ENCODE results near the gene NDST4. TPM values are rescaled to one million over a fixed set of nuclear protein-coding genes. Genes with fewer than 3 reads are reported as not detected.

The NDST4 gene
- total RNA-seq, 1 donor: not detected

GRCh38 chr4:115145393-115146160 lies 32.2 kb upstream of the NDST4 start:
- no peak for TF ChIP-seq CTCF (IDR thresholded peaks at IDR 0.05; ENCODE audit: insufficient read depth, low read depth, low read length)
- H3K4me3 ChIP-seq (ENCODE audit: low read depth, low read length): no peak overlapping the region
- peak; percentile 1 for DNase-seq (ENCODE audit: low read depth)

- H3K4me3 ChIP-seq (ENCODE audit: low read depth, low read length): no peak overlapping the region
- DNase-seq (ENCODE audit: low read depth): no peak
- TF ChIP-seq CTCF (IDR thresholded peaks at IDR 0.05; ENCODE audit: insufficient read depth, low read depth, low read length): no peak
Observed at GRCh38 chr4:115128037-115128436, 14.6 kb upstream of the NDST4 start.

GRCh38 chr4:115126491-115126890 lies 13.1 kb upstream of the NDST4 start:
- DNase-seq (ENCODE audit: low read depth): no peak
- TF ChIP-seq CTCF (IDR thresholded peaks at IDR 0.05; ENCODE audit: insufficient read depth, low read depth, low read length): no peak
- no peak overlapping the region for H3K4me3 ChIP-seq (ENCODE audit: low read depth, low read length)

- no peak for TF ChIP-seq CTCF (IDR thresholded peaks at IDR 0.05; ENCODE audit: insufficient read depth, low read depth, low read length)
- DNase-seq (ENCODE audit: low read depth): no peak
- no peak overlapping the region for H3K4me3 ChIP-seq (ENCODE audit: low read depth, low read length)
Observed at GRCh38 chr4:115121351-115122043, 8.1 kb upstream of the NDST4 start.

- H3K4me3 ChIP-seq (ENCODE audit: low read depth, low read length): no peak overlapping the region
- no peak for TF ChIP-seq CTCF (IDR thresholded peaks at IDR 0.05; ENCODE audit: insufficient read depth, low read depth, low read length)
- DNase-seq (ENCODE audit: low read depth): no peak
Observed at GRCh38 chr4:115119804-115120352, 6.5 kb upstream of the NDST4 start.

GRCh38 chr4:115117651-115118050 lies 4.2 kb upstream of the NDST4 start:
- TF ChIP-seq CTCF (IDR thresholded peaks at IDR 0.05; ENCODE audit: insufficient read depth, low read depth, low read length): no peak
- no peak overlapping the region for H3K4me3 ChIP-seq (ENCODE audit: low read depth, low read length)
- DNase-seq (ENCODE audit: low read depth): peak; percentile 1
